Measurements from ENCODE around the gene KCNC1.

KCNC1 gene

DNA sequence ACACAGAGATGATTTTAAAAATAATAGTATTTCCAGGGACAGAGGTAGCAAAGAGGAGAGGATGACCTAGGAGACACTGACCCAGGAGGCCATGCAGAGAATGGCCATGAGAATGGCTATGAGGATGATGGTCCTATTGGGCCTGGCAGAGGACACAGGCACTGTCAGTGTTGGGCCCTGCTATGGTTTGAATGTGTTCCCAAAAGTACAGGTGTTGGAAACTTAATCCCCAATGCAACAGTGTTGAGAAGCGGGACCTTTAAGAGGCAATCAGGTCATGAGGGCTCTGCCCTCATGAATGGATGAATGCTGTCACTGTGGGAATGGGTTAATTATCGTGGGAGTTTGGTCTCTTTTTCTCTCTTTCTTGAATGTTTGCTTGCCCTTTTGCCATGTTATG lies 61.6 kb downstream of the KCNC1 start:
- DNase-seq, result no peak

DNA sequence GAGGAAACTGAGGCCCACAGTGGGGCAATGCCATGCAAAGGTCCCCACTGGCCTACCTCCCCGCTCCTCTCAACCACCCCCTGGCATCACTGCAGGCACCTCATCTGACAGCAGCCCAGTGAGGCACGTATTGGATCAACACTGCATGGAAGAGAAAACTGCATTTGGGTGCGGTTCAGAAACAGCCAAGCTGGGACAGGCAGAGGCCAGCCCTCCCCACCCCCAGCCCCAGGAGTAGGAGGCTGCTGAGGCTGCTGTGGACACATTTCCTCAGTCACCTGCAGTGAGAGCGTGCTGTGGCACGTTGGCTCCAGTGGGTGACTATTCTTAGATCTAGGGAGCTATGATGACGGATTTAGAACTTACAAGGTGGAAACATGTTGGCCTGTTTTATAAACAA lies 63.7 kb downstream of the KCNC1 start:
- DNase-seq, result no peak

DNA sequence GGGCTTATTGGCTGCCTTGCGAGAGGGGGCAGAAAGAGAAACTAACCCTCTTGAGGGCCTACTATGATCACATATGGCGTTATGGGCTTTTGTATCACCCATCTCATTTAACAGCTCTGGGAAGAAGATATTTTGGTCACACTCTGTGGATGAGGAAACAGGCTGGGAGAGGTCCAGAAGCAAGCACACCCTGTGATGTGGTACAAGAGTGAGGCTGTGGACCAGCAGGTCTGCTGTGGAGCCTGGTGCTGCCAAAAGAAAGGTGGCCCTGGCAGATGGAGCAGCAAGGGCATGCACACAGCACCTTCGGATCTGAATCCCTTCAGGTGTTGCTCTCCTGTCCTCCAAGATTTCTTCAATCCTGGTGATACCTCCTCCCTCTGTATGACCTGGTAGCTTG lies 64.1 kb downstream of the KCNC1 start:
- no peak for DNase-seq

DNA sequence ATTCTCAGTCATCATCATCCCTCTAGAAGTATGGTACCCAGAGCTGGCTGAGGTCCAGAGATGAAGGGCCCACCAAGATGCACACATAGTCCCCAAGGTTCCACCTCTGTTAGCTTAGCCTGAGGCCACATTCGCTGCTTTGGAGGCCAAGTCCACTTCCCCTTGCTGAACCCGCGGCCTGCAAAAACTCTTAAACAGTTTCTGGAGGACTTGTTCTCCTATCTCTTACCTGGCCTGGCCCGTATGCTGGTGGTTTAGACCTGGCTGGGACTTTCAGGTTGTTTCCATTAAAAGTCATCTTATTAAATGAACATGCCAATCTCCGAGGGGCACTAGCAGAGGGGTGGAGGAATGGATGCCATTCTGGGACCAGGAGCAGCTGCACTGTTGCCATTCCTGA lies 64.6 kb downstream of the KCNC1 start:
- DNase-seq, result no peak

DNA sequence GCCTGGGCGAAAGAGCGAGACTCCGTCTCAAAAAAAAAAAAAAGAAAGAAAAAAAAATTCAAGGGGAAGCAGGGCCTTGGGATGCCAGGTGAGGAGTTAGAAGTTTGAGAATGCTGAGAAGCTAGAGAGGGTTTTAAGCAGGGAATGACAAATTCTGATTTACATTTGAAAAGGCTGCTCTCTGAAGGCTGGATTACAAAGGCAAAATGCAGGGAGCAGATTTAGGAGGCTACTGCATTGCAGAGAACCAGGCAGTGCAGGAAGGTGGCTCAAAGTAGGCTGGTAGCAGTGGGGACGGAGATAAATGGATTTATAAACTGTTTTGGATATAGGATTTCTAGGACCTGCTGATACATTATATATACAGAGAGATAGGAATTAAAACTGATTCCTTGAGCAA lies 66.6 kb downstream of the KCNC1 start:
- no peak for DNase-seq

DNA sequence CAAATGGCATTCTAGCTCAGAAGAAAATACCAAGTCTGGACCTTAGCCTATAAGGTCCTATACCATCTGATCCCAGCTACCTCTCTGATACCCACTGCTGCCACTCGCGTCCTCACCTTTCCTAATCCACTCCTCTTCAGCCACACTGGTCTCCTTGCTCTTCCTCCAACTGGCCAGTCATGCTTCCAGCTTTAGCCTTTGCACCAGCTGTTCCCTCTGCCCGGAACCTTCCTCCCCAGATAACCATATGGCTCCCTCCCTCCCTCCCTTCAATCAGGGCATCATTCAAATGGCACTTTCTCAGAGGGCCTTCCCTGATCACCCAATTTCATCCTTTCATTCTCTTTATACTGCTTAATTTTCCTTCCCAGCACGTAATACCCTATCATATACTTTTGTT lies 67.9 kb downstream of the KCNC1 start:
- no peak for DNase-seq

DNA sequence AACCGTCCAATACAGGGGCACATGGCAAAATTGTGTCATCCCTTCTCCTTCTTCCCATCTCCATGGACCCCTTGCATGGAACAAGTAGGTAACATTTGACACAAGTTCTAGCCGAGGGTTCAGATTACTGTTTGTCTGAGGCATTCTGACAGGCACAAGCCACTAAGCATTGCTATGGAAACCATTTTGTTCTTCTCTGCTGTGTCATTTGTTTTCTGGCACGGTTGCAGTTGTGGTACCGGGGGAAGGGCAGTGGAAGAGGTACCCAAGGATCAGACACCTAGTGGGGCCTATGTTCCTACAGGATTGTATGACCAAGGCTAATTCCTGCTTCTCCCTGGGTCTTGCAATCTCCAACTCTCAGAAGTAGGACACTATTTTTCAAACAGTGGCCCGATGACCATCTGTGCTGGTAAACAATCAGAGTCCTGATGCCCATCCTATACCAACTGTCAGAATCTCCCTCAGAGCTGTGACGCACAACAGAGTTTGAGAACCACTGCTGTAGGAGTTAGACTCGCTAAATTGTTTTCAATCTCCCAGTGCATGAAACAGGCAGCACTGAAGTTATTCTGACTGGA lies 69.3 kb downstream of the KCNC1 start:
- no peak for DNase-seq

DNA sequence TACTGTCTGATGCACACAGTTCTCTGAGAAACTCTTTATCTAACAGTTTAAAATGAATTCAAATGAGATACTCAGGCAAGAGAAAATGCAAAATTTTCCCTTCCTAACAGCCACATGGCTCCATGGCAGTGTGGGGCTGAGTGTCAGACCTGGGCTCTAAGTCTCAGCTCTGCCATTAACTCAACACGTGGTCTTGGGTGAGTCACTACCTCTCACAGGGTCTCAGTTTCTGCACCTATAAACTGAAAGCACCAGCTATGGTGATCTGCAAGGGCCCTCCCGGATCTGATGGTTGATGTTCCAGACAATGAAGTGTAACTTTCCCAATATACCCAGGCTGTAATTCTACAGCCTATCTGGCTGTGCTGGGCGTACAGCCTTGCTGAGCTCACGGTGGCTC lies 70.5 kb downstream of the KCNC1 start:
- no peak for DNase-seq

DNA sequence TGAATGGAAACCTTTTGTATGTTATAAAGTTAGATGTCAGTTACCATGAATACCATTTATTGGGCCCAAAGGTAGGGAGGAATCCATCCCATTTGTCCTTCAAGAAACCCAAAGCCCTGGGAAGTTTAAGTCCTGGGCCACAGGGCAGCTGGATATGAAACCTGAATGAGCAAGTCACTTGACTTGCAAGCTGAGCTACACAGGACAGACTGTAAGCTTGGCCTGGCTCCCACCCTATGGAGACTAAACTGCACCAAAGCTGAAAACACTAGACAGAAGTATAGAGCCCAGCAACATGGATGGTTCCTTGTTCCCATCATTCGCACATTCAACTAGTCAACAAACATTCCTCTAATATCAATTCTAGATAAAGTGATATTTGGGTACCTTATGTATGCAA lies 71.3 kb downstream of the KCNC1 start:
- DNase-seq, result no peak

DNA sequence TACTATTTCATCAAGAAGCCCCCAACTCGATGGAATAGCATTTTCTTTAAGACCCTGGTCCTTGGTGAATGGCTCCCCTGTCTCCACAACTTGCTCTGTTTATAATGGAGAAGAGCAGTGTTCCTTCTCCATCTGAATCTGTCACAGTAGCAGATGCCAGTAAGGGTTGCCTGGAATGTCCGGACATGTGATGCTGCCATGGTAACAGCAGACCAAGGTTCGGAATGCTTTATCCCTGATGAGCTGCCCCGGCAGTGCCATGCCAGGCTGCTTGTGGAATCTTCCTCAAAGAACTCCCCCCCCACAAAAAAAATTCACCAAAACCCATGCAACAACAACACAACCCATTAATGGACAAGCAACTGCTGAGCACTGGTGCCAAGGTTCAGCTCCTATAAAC lies 72.5 kb downstream of the KCNC1 start:
- DNase-seq, result no peak

DNA sequence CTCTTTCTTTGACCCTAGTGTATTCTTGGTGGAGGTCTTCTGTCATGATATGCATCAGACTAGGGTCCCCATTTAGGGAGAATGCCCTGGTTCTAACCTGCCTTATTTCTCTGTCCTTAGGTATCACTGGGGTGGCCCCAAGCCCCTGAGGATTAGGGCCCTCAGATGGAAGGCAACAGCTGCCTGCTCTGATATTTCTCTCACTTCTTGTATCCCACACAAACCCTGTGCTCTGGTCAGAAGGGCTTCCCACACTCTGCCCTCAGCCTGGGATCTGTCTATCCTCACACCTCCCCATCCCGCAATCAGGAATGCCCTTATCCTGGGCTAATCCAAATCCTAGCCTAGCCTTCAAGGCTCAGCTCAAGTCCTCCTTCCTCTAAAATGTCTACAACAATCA lies 75.5 kb downstream of the KCNC1 start:
- DNase-seq, result no peak

DNA sequence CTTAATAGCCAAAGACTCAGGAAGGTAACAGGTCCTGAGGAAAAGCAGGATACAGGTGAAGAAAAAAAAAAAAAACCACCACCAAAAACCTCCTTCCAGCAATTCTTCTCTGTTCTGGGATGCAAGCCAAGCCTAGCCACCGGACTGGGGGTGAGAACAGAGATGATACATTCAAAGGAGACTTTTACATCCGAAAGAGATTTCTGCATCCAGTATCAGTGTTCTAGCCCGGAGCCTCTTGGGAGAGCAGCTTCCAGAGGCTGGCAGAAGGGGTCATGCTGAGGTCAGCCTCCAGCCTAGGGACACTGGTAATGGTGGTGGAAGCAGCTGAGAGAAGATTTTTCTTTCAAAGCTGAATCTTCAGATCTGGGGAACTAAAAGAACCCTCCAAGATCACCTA lies 76.2 kb downstream of the KCNC1 start:
- DNase-seq, result no peak

DNA sequence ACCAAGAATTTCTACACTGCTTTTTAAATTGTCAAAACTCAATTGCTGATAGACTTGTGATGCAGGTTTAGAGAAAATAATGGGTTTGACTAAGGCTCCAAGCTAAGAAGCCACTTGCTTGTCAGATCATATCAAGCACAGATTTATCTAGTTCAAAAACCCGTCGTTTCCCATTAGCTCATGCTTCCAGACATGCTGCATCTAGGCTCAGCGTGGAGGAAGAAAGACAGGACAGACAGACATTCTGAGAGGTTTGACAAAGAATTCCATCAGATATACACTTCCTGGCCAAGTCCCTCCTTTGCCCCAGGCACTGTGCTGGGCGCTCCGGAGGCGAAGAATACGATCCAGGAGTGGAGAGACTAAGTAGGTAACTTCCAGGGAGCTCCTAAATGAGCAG lies 76.8 kb downstream of the KCNC1 start:
- DNase-seq, result no peak

DNA sequence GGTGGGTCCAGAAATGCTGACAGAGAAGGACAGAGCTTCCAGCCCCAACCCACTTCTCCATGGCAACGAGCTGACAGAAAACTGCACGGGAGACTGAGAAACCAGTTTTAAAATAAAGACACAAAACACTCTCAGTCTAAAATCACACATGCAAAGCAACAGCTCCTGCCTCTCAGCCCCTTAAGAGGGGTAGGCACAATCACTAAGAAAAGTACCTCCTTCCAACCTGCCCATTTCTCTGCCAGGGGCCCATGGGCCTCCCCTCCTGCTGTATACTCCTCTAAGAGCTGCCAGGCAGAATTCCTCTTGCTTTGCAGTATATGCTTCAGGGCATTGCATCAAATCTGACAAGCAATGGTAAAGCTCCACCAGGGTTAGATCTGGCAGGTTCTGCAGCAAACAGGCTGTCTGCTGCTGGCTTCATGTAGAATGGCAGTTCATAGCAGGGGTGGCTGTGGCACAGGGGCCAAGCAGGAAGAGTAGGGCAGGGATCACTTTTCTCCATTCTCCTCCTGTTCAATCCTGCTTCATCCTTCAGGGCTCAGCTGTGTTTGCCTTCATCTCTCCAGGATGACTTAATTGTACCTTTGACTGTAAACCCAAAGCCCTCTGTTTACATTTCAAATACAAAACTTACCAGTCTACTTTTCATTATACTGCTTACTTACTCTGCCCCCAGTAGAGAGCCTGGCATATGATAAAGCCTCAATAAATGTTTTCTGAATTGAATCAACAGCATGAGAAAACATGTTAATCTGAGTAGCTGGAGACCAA lies 77.7 kb downstream of the KCNC1 start:
- no peak for DNase-seq

DNA sequence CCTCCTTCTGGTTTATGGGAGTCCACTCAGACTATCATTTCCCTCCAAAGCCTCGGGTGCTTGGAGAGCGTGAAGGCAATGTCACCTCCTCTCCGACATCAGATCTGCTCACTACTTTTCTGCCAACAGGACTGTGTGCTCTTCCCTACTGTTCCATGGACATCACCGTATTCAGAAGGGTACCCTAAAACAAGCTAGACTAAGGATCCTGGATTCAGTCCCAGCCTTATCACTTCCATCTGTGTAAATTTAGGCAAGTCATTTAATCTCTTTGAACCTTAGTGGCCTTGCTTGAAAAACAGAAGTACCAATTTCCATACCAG lies 78.2 kb downstream of the KCNC1 start:
- DNase-seq, result no peak

DNA sequence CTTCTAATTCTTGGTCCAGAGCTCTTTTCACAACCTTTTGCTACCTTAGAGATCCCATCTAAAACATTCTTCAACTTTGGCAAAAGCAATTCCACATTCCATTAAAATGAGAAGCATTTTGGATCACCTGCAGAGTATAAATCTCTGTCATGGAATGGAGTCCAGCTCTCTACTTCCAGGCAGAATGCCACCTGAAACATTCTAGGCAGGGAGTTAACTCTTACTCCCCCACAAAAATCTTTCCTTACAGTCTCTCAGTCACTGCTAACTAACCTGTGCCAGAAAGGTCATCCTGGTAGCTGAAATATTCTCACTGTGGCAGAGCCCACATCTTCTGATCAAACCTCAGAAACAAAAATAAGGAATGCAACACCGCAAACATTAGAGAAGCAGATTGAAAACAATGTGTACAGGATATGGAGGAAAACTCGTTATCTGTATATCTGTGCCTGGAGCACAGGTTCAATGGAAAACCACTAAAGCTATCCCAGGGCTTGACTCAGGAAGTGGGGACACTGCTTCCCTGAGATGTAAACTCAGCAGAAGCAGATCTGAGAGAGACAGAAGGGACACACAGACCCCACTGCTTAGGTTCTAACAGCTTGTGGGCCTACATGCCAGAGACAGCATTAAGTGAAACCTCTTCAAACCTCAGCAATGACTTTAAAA lies 78.9 kb downstream of the KCNC1 start:
- DNase-seq, result no peak

DNA sequence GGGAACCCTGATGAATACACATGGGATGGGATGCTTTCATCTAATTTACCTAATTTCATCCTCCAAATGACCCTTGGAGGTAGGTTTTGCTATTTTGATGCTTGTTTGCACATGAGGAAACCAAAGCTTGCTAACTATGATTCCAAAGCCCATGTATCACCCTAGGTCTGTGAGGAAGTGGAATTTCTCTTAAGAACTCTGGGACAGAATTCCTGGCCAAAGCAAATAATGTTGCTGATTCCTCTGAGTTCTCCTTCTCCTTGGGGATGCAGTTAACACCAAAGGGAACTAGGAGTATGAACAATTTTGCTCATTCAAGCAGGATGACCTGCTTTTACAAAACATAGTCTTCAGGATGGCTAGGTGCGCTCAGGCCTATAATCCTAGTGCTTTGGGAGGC lies 80.0 kb downstream of the KCNC1 start:
- no peak for DNase-seq

DNA sequence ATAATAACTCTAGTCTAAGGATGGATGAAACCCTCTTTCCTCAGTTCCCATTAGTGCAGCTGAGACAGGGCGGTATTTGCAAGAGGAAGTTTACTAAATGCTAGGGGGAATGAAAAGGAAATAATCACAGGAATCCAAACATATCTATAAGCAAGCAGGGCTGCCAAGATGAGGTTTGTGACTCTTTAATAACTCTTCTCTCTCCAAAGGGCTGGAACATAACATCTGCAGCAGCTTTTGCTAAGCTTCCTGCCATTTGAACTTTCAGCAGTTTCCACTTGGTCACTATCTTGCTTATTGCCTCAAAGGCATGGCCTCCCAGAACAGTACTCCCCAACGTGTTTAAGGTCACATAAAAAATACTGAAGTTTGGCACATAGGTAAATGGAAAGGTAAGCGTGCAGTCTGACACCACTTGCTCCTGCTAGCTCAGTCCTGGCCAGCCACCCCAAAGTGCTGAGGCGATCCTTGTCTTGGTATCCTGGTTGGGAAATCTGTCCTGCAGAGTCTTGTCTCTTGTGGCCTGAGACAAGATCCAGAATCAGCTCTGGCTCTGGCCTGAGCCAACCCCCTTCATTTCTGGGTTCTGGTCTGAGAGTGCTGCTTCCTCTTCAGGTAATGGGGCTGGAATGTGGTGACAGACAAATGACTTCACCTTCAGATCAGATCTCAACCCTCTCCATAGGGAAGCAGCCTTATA lies 81.8 kb downstream of the KCNC1 start:
- DNase-seq, result no peak

DNA sequence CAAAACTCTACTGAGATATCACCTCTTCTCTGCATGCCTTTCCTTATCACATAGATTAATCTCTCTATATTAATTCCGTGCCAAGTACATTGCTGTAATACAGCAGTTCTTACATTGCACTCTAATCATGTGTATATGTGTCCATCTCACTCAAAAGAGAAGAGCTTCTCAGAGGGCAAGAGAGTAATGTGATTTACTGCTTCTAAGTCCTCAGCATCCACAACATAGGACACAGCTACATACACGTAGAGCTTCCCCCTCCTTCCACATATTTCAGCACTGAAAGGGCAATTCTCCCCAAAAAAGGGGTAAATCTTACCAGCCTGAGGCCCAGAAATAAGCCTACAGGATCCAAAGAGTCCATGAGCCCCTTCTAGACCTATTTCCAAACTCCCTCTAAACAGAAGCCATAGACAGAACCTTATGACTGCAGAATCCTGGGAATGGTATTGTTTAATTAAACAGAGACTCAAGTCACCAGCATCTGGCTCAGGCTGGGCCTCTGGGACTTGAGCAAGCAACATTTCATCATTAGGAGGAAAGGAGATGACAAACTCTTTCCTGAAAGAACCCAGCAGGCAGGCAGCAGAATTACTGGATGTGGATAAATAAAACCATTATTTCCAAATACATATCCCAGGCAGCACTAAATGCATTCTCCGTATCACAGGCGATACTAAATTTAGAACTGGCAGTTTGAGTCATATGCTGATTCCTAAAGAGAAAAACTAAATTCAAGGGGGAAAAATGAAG lies 87.2 kb downstream of the KCNC1 start:
- no peak for DNase-seq

DNA sequence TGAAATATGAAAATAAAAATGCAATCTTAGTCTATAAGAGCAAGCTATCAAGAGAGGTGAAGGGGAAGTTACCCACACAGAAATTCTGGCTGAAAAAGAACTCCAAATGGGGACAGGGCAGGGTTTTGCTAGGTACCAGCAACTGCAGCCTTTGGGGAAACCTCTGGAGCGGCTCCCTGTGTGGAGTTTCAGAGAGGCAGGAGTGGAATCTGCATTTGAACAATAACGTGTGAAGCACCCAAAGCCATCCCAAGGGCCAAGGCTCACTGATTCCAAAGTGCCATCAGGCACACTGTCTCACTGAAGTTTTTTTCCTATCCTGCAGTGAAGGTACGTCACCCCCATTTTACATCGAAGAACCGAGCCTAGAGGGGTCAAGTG lies 87.8 kb downstream of the KCNC1 start:
- DNase-seq, result no peak

DNA sequence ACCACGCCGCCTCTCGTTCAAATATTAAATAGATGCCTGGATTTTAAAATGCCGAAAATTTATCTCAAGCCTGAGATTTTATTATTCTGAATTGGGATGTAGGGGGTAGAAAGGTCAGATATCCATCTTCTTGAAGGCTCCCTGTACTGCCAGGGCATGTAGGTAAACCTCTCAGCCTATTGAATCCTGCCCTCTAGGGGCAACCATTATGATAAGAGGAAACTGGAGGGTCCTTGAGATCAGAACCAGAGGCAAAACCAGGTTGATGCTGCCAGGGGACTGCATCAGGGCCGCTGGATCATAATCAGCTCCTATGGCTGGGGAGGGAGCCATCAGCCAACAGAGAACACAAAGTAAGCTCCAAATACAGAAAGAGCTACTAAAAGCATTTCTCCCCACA lies 92.4 kb downstream of the KCNC1 start:
- DNase-seq, result no peak

DNA sequence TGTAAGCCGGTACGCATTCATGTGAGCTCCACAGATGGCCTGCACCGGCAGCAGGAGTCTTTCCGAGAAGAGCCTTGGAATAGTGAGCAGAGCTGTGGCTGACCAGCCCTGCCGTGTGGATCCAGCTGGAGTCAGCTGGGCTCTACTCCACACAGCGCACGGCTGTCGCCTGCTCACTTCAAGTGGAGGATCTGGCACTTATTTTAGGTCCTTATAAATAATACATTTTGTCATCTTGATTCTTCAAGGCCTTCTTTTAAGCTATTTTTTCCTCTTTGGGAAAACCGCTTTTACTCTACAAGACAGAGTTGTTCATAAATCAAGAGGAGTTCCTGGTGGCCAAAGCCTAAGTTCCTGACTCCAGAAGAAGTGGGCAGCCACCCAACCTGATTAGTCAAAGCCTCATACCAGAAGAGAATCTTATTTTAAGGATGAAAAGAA lies 93.8 kb downstream of the KCNC1 start:
- no peak for DNase-seq

DNA sequence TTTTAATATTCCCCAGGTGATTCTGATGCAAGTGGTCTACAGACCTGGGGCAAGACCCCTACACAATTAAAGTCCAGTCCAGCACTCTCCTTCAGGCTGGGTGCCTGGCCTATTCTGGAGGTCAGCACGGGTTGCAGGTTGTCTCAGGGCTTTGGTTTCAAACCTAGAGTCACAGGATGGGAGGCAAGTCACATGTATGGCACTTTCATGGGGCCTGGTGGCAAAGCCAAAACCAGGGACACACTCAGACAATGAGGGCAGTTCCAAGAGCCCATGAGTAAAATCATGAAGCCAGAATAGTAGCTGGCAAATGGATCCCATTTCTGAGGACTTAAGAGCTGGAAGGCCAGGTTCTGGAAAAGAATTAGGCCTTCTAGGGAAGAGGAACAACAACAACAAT lies 96.6 kb downstream of the KCNC1 start:
- no peak for DNase-seq

Data from inflammatory macrophage (primary cell).